ENCODE data around the gene SLC30A9.

Gene SLC30A9

DNA sequence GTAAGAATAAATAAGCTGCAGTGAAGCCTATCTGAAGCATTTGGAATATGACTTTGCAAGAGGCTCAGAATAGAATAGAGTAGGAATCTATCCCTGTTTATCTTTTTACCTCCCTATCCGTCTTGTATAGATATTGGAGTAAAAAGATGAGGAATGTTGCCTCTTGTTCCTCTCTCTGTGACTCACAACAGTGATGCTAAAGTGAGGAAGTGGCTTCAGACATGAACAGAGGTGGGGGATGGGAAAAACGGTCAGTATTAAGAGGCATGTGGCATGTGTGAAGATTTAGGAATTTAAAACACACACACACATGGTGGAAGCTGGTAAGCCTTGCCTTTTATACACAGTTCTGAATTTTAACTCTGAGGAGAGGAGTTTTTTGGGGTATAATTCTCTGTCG is 12.6 kb upstream of the SLC30A9 start:
- Histone ChIP-seq H3K9me3 (ENCODE audit: control insufficient read depth, low read length) (no peaks in the 10 kb centered on the region), H3K4me1 (ENCODE audit: control insufficient read depth, insufficient read depth, low read length) (no peaks in the 10 kb centered on the region), H3K4me3 (ENCODE audit: low read length) (no peak overlapping the region), H3K27me3 (ENCODE audit: control insufficient read depth, insufficient read depth, low read length) (no peaks in the 10 kb centered on the region), H3K9ac (ENCODE audit: low read length) (no peak overlapping the region), H3K36me3 (ENCODE audit: control insufficient read depth, insufficient read depth, low read length) (no peaks in the 10 kb centered on the region)

GRCh38 chr4:41981456-41981855 is 8.9 kb upstream of the SLC30A9 start, which contains the start of gene DCAF4L1:
Gene DCAF4L1 (plus strand): TSS chr4:41981756. CDS start chr4:41981793, 37 bp downstream.
- Histone ChIP-seq H3K36me3 (ENCODE audit: control insufficient read depth, insufficient read depth, low read length) (no peaks in the 10 kb centered on the region), H3K9ac (ENCODE audit: low read length) (no peak within 1 kb of the TSS), H3K9me3 (ENCODE audit: control insufficient read depth, low read length) (no peaks in the 10 kb centered on the region), H3K4me3 (ENCODE audit: low read length) (no peak within 1 kb of the TSS), H3K27me3 (ENCODE audit: control insufficient read depth, insufficient read depth, low read length) (no peaks in the 10 kb centered on the region), H3K4me1 (ENCODE audit: control insufficient read depth, insufficient read depth, low read length) (no peaks in the 10 kb centered on the region)

GRCh38 chr4:41982716-41983115 is 7.6 kb upstream of the SLC30A9 start:
- Histone ChIP-seq H3K9me3 (ENCODE audit: control insufficient read depth, low read length) (no peaks in the 10 kb centered on the region), H3K4me1 (ENCODE audit: control insufficient read depth, insufficient read depth, low read length) (no peaks in the 10 kb centered on the region)

DNA sequence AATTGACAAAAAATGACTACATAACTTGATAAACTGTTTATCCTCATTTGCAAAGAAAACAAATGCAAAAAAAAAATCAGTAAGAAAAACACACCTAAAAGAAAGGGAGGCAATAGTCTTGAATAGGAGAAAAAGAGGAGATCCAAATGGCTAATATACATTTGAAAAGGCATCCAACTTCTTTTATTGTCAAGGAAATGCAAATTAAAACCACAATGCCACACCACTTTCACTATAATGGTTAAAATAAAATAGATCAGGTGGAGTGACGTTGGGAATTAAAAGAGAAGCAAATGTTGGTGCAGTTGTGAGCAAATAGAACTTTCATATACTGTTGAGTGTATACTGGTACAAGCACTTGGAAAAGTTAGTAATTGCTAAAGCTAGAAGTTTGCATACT is 5.2 kb upstream of the SLC30A9 start:
- H3K4me1 ChIP-seq (ENCODE audit: control insufficient read depth, insufficient read depth, low read length): no peaks in the 10 kb centered on the region
- H3K36me3 ChIP-seq (ENCODE audit: control insufficient read depth, insufficient read depth, low read length): no peaks in the 10 kb centered on the region
- no peaks in the 10 kb centered on the region for H3K27me3 ChIP-seq (ENCODE audit: control insufficient read depth, insufficient read depth, low read length)
- no peaks in the 10 kb centered on the region for H3K9me3 ChIP-seq (ENCODE audit: control insufficient read depth, low read length)
- H3K4me3 ChIP-seq (ENCODE audit: low read length): no peak overlapping the region
- no peak overlapping the region for H3K9ac ChIP-seq (ENCODE audit: low read length)

More at GRCh38 chr4:41982716-41983115, 7.6 kb upstream of the SLC30A9 start:
- Histone ChIP-seq H3K27me3 (ENCODE audit: control insufficient read depth, insufficient read depth, low read length) (no peaks in the 10 kb centered on the region), H3K9ac (ENCODE audit: low read length) (no peak overlapping the region), H3K36me3 (ENCODE audit: control insufficient read depth, insufficient read depth, low read length) (no peaks in the 10 kb centered on the region), H3K4me3 (ENCODE audit: low read length) (no peak overlapping the region)

DNA sequence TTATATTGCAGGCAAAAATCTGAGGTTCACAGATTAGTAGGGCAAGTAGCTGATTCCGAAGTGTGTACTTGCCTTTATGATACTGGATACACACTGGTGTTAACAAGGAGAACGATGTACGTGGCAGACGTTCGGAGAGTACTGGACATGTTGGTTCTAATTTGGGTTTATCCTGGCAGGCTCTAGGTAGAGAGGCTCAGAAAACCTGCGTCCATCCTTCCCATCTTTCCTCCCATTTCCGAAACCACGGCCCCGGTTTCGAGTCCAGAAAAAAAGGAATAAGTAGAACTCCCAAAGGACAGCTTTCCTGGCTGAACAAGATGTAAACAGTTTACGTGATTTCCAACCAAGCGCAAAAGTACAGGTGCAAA is 351 bp upstream of the SLC30A9 start:
- H3K4me3 ChIP-seq (ENCODE audit: low read length): peak overlapping the region; percentile 98
- peaks cover 4% of the 10 kb centered on the region for H3K4me1 ChIP-seq (ENCODE audit: control insufficient read depth, insufficient read depth, low read length)
- peak overlapping the region; percentile 95 for H3K9ac ChIP-seq (ENCODE audit: low read length)
- H3K9me3 ChIP-seq (ENCODE audit: control insufficient read depth, low read length): no peaks in the 10 kb centered on the region
- no peaks in the 10 kb centered on the region for H3K36me3 ChIP-seq (ENCODE audit: control insufficient read depth, insufficient read depth, low read length)
- no peaks in the 10 kb centered on the region for H3K27me3 ChIP-seq (ENCODE audit: control insufficient read depth, insufficient read depth, low read length)

DNA sequence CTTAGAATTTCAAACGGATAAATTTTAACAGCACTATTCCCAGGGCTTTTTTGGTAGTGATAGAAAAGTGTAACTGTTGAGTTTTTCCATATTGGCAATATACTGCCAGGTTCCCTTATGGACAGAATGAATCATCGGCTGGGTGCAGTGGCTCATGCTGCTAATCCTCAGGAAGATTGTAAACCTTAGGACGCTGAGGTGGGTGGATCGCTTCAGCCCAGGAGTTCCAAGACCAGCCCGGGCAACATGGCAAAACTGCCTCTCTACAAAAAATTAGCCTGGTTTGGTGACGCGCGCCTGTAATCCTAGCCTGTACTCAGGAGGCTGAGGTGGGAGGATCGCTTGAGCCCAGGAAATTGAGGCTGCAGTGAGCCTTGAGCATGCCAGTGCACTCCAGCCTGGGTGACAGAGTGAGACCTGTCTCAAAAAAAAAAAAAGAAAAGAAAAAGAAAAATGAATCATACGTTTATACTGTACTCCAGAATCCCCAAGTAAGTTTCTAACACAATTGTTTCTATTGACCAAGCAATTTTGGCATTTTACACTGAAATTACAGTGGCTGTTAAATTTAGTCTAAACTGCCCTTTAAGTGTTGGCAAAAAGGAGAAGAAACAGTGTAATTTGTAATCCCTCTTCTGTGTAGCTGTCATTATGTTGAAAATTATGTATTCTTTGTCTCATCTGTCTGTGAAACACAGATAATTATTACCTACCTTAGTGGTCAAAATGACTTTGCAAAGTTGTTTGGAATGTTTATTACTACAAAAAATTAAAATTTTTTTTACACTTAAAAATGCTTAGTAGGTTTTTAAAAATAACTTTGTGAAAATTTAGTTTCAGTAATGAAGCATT is 1.8 kb downstream of the SLC30A9 start:
- no peaks in the 10 kb centered on the region for H3K27me3 ChIP-seq (ENCODE audit: control insufficient read depth, insufficient read depth, low read length)
- no peaks in the 10 kb centered on the region for H3K36me3 ChIP-seq (ENCODE audit: control insufficient read depth, insufficient read depth, low read length)
- H3K4me1 ChIP-seq (ENCODE audit: control insufficient read depth, insufficient read depth, low read length): peaks cover 4% of the 10 kb centered on the region
- no peaks in the 10 kb centered on the region for H3K9me3 ChIP-seq (ENCODE audit: control insufficient read depth, low read length)
- no peak overlapping the region for H3K4me3 ChIP-seq (ENCODE audit: low read length)
- H3K9ac ChIP-seq (ENCODE audit: low read length): no peak overlapping the region

DNA sequence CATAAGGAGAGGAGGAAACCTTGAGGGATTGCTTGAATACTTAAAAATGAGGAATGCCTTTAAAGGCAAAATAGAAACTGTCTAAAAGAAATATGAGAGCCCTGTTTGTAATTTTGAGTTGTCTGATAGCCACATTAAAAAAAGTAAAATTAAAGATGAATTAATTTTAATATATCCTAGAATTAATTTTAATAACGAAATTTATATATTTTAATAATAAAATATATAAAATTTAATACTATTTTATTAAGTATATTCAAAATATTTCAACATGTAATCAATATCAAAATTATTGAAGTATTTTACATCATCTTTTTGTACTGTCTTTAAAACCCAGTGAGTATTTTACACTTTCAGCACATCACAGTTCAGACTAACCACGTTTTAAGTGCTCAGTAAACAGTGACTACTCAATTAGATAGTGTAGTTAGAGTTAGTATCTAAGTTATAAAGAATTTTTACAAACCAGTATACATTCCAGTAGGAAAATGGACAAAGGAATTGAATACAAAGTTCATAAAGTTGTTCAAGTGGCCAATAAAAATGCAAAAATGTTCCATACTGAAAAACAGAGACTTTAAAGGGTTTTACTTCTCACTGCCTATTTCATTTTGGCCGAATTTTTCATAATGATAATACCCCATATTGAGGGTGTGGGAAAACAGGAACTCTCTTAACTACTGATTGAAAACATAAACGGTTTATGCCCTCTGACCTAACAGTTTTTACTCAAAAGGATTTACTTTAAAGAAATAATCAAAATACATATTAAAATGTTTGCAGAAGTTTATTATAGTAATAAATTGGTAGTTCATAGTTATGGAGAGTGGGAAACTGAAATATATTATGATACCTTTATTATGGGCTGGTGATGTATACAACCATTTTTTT is 2.9 kb downstream of the SLC30A9 start:
- H3K4me3 ChIP-seq (ENCODE audit: low read length): no peak overlapping the region
- no peaks in the 10 kb centered on the region for H3K9me3 ChIP-seq (ENCODE audit: control insufficient read depth, low read length)
- H3K27me3 ChIP-seq (ENCODE audit: control insufficient read depth, insufficient read depth, low read length): no peaks in the 10 kb centered on the region
- no peaks in the 10 kb centered on the region for H3K36me3 ChIP-seq (ENCODE audit: control insufficient read depth, insufficient read depth, low read length)
- H3K4me1 ChIP-seq (ENCODE audit: control insufficient read depth, insufficient read depth, low read length): peaks cover 4% of the 10 kb centered on the region
- H3K9ac ChIP-seq (ENCODE audit: low read length): no peak overlapping the region

- H3K27me3 ChIP-seq (ENCODE audit: control insufficient read depth, insufficient read depth, low read length): no peaks in the 10 kb centered on the region
- no peaks in the 10 kb centered on the region for H3K9me3 ChIP-seq (ENCODE audit: control insufficient read depth, low read length)
- H3K9ac ChIP-seq (ENCODE audit: low read length): no peak overlapping the region
- no peak overlapping the region for H3K4me3 ChIP-seq (ENCODE audit: low read length)
- peaks cover 4% of the 10 kb centered on the region for H3K4me1 ChIP-seq (ENCODE audit: control insufficient read depth, insufficient read depth, low read length)
- no peaks in the 10 kb centered on the region for H3K36me3 ChIP-seq (ENCODE audit: control insufficient read depth, insufficient read depth, low read length)
These were observed 4.2 kb downstream of the SLC30A9 start for GRCh38 chr4:41994461-41994985.

DNA sequence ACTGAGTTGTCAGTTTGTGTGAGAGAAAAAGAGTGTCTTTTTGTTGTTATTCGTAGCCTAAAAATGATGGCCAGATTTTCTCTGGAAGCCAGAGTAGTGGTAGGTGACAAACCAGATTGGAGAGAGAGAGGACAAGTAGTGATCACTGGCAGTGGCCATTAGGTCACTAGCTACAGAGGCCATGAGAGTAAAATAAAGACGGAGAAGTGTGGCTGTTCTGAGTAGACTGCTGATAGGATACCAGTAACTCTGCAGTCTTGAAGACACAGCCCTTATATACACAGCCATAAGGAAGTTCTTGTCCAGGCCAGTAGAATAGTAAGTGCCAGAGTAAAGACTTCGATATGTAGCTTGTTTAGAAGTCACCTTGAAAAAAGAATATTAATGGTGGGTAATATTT is 7.7 kb downstream of the SLC30A9 start:
- no peak overlapping the region for H3K4me3 ChIP-seq (ENCODE audit: low read length)
- H3K4me1 ChIP-seq (ENCODE audit: control insufficient read depth, insufficient read depth, low read length): no peaks in the 10 kb centered on the region
- H3K9ac ChIP-seq (ENCODE audit: low read length): no peak overlapping the region
- H3K27me3 ChIP-seq (ENCODE audit: control insufficient read depth, insufficient read depth, low read length): no peaks in the 10 kb centered on the region
- no peaks in the 10 kb centered on the region for H3K9me3 ChIP-seq (ENCODE audit: control insufficient read depth, low read length)
- no peaks in the 10 kb centered on the region for H3K36me3 ChIP-seq (ENCODE audit: control insufficient read depth, insufficient read depth, low read length)

- no peak overlapping the region for H3K4me3 ChIP-seq (ENCODE audit: low read length)
- H3K27me3 ChIP-seq (ENCODE audit: control insufficient read depth, insufficient read depth, low read length): no peaks in the 10 kb centered on the region
- H3K9ac ChIP-seq (ENCODE audit: low read length): no peak overlapping the region
- H3K4me1 ChIP-seq (ENCODE audit: control insufficient read depth, insufficient read depth, low read length): no peaks in the 10 kb centered on the region
- peaks cover 6% of the 10 kb centered on the region for H3K36me3 ChIP-seq (ENCODE audit: control insufficient read depth, insufficient read depth, low read length)
- no peaks in the 10 kb centered on the region for H3K9me3 ChIP-seq (ENCODE audit: control insufficient read depth, low read length)
These were observed 9.0 kb downstream of the SLC30A9 start for GRCh38 chr4:41999321-41999720.

- Histone ChIP-seq H3K4me1 (ENCODE audit: control insufficient read depth, insufficient read depth, low read length) (no peaks in the 10 kb centered on the region), H3K4me3 (ENCODE audit: low read length) (no peak overlapping the region), H3K9me3 (ENCODE audit: control insufficient read depth, low read length) (no peaks in the 10 kb centered on the region), H3K9ac (ENCODE audit: low read length) (no peak overlapping the region), H3K36me3 (ENCODE audit: control insufficient read depth, insufficient read depth, low read length) (peaks cover 6% of the 10 kb centered on the region), H3K27me3 (ENCODE audit: control insufficient read depth, insufficient read depth, low read length) (no peaks in the 10 kb centered on the region)
These were observed 17.9 kb downstream of the SLC30A9 start for GRCh38 chr4:42008011-42008786.

All from mucosa of stomach (tissue), 1 donor.